Measurements from ENCODE around the gene OSTC.

OSTC gene

DNA sequence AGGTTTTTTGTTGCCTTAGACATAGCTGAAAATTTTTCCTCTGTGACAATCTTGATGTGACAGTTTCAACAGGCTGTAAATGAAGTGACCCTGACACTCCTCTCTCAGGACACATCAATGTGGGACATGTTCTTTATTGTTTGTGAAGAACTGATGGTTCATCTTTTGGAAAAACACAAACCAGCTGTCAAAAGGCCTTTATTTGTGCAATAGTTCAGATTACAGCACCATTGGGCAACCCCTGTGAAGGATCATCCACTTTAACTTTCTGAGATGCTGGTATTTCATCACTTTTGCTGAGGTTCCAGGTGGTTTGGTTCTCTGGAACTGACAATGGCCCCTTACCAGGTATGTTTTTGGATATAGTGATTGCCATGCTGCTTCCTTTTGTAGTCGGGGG, 40.3 kb downstream of the OSTC start:
- DNase-seq (ENCODE audit: low spot score), result no peak
- TF ChIP-seq, protein P1, sequence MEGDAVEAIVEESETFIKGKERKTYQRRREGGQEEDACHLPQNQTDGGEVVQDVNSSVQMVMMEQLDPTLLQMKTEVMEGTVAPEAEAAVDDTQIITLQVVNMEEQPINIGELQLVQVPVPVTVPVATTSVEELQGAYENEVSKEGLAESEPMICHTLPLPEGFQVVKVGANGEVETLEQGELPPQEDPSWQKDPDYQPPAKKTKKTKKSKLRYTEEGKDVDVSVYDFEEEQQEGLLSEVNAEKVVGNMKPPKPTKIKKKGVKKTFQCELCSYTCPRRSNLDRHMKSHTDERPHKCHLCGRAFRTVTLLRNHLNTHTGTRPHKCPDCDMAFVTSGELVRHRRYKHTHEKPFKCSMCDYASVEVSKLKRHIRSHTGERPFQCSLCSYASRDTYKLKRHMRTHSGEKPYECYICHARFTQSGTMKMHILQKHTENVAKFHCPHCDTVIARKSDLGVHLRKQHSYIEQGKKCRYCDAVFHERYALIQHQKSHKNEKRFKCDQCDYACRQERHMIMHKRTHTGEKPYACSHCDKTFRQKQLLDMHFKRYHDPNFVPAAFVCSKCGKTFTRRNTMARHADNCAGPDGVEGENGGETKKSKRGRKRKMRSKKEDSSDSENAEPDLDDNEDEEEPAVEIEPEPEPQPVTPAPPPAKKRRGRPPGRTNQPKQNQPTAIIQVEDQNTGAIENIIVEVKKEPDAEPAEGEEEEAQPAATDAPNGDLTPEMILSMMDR (IDR thresholded peaks at IDR 0.05; ENCODE audit: extremely low read depth, missing control alignments), result no peak

DNA sequence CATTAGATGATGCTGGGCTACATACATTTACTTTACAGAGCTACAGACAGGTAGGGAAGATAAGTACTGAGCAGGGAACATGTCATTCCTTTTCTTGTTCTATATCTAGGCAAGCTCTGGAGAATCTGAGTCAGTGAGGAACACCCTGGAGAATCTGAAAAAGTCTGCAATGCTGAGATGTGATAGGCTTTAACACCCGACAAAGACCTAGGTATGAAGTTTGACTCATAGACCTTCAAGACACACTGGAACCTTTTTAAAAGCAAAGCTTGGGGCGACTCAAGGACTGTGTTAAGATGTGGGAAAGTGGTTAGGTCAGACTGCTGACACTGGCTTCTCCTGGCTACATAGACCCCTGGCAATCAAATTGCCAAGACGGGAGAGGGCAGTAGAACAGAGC, 42.8 kb downstream of the OSTC start:
- DNase-seq (ENCODE audit: low spot score), result no peak
- TF ChIP-seq, protein P1 (IDR thresholded peaks at IDR 0.05; ENCODE audit: extremely low read depth, missing control alignments), result no peak

DNA sequence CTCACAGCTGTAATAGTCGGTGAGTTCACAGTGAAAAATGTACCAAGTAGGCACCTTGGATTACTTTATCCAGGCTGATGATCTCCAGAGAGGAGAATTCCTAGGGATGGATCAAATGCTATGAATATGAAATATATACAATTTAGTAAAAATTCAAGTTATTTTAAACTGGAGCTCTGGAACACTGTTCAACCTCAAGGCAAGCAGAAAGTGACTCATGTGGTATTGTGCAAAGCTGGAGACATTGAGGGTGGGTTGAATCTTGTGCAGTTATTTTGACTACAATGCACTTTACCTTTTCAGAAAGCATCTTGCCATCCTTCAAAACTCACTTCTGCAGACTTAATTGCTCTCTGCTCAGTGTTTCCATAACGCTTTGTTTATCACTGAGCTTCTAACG, 43.4 kb downstream of the OSTC start:
- TF ChIP-seq, protein P1 (IDR thresholded peaks at IDR 0.05; ENCODE audit: extremely low read depth, missing control alignments), result no peak
- DNase-seq (ENCODE audit: low spot score), result no peak

DNA sequence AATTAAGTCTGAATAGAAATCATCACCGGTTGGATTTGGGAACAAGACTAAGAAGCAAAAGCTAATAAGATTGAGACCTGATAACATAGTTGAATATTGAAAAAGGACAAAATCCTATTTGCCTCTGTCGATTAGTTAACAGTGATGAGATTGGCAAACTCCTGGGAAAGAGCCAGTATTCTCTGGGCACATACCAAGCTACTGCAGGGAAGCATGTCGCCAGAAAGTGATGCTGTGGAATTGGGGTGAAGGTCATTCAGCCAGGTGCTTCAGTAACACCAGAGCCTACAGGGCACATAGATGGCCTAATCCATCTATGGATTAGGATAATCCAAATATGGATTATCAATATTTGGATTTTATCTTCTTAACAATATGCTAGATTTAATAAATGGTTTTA, 44.0 kb downstream of the OSTC start:
- no peak for DNase-seq (ENCODE audit: low spot score)
- TF ChIP-seq, protein P1 (IDR thresholded peaks at IDR 0.05; ENCODE audit: extremely low read depth, missing control alignments), result no peak

DNA sequence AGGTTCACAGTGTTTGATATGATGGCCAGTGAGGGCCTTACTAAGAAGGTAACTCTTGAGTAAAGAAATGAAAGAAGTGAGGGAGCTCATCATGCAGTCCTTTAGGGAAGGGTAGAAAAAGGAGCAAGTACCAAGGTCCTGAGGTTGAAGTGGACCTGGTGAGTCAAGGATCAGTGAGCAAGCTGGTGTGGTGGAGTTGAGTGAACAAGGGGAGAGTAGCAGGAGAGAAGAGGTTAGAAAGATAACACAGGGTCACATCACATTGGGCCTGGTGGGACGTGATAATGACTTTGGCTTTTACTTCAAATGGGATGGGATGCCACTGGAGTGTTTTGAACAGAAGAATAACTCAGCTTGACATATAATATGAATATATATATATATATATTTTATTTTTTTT, 44.7 kb downstream of the OSTC start:
- DNase-seq (ENCODE audit: low spot score), result no peak

DNA sequence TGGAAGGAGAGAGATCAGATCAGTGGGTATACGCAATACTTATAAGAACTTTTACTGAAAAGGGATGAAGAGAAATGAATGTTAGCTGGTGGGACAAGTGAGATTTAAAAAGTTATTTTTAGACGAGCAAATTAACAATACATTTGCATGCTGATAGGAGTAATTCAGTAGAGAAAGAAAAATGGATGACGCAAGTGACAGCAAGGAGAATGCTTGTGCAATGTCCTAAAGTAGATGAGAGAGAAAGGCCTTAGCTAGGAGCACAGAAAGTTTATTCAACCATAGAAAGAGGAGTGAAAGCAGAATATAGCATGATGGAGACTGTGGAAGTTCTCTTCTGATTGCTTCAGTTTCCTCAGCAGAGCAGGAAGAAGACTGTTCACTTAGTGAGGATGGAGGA, 45.8 kb downstream of the OSTC start:
- no peak for DNase-seq (ENCODE audit: low spot score)
- TF ChIP-seq, protein P1 (IDR thresholded peaks at IDR 0.05; ENCODE audit: extremely low read depth, missing control alignments), result no peak

More for the DNA sequence above, 44.7 kb downstream of the OSTC start:
- TF ChIP-seq, protein P1 (IDR thresholded peaks at IDR 0.05; ENCODE audit: extremely low read depth, missing control alignments), result no peak

DNA sequence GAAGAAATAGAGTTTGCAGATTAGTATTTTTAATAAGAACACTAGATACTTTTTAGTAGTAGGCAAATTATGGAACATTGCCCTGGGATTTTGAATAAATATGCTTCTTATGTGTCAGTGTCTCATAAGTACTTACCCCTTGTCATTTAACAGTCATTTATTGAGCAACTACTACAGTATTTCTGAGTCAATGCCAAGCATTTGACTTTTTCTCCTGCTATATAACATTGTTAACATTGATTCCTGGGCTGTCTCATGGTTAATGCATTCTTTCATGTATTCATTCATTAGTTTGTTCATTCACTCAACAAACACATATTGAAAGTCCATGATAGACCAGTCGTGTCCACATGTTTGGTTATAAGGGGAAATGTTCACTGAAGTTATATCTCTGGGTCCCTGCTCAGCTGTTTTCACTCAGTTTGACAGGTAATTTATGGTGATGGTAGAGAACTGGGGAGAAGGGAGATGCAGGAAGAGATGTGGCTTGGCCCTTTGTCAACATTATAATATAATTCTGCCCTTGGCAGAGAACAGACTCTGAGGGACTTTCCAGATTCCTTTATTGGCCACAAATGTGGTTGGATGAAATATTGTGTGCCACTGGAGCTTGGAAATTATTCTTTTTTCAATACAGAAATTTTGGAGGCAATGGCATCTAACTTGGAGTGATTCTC, 49.8 kb downstream of the OSTC start:
- TF ChIP-seq, protein P1 (IDR thresholded peaks at IDR 0.05; ENCODE audit: extremely low read depth, missing control alignments), result no peak
- DNase-seq (ENCODE audit: low spot score), result no peak

Data from GM20000 (cell line).